WI38 (cell line): ENCODE measurements around the gene SNRK.

Source experiments
- H3K4me3 ChIP-seq: 2 replicates; pipeline ENCODE4 v1.5.1; 2011; ENCODE audit warnings: low read depth, mild to moderate bottlenecking, control low read depth, low read length
- CTCF ChIP-seq: IDR thresholded peaks from 2 replicates; pipeline ENCODE4 v1.5.1; 2012; ENCODE audit warnings: low read depth, mild to moderate bottlenecking, control low read depth, low read length

The SNRK gene

GRCh38 chr3:43366885-43367284 lies 80.5 kb downstream of the SNRK start:
- TF ChIP-seq CTCF: no peak
- H3K4me3 ChIP-seq: no peak overlapping the region

- no peak for TF ChIP-seq CTCF
Observed at GRCh38 chr3:43369404-43370292, 83.3 kb downstream of the SNRK start.

GRCh38 chr3:43370293-43370980 lies 84.1 kb downstream of the SNRK start:
- no peak for TF ChIP-seq CTCF
- H3K4me3 ChIP-seq: no peak overlapping the region

More at GRCh38 chr3:43369404-43370292, 83.3 kb downstream of the SNRK start:
- H3K4me3 ChIP-seq: no peak overlapping the region

DNA sequence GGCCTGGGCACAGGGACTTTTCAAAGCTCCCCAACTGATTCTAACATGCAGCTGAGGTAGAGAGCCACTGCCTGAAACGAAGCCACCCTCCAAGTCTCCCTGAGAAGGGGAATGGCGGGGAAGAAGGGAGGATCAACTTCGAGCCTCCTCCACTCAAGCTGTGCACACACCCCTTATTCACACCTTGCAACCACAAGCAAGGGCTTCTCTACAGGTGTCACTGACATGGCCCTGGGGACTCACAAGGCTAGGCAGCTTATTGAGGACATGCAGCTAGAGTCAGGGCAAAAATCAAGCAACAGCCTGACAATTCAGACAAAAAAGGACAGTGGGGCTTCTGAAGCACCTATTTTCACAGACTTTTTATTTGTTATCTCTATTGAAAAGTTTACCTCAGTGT lies 85.2 kb downstream of the SNRK start:
- no peak overlapping the region for H3K4me3 ChIP-seq
- TF ChIP-seq CTCF: no peak

GRCh38 chr3:43372007-43372740 lies 85.8 kb downstream of the SNRK start:
- no peak for TF ChIP-seq CTCF
- no peak overlapping the region for H3K4me3 ChIP-seq

- TF ChIP-seq CTCF: no peak
- H3K4me3 ChIP-seq: no peak overlapping the region
Observed at GRCh38 chr3:43372809-43373559, 86.6 kb downstream of the SNRK start.
